Mesodermal cell (in vitro differentiated cells): ENCODE measurements around the gene ULBP2.
"Not testable (repeated sequence)": the region's sequence is repeated elsewhere in the genome, so short reads cannot be mapped to it uniquely, and the experiment has no call there.

Experiments used
- H3K27ac ChIP-seq: 2 replicates; pipeline ENCODE4 v1.7.0; 2013; ENCODE audit warnings: mild to moderate bottlenecking, low read depth, low read length, moderate library complexity; ENCODE audit not compliant: severe bottlenecking
- H3K36me3 ChIP-seq: 2 replicates; pipeline ENCODE4 v1.7.1; 2013; ENCODE audit warnings: mild to moderate bottlenecking, low read length, moderate library complexity; ENCODE audit not compliant: control insufficient read depth, insufficient read depth
- H3K4me1 ChIP-seq: one replicate; pipeline ENCODE4 v1.7.1; 2013; ENCODE audit warnings: mild to moderate bottlenecking, low read length; ENCODE audit not compliant: insufficient read depth, control insufficient read depth, poor library complexity, severe bottlenecking
- H3K4me3 ChIP-seq: 2 replicates; pipeline ENCODE4 v1.7.0; 2013; ENCODE audit warnings: low read length, control low read depth, mild to moderate bottlenecking; ENCODE audit not compliant: insufficient read depth, poor library complexity, severe bottlenecking; ENCODE audit errors: extremely low read depth
- H3K9me3 ChIP-seq: 2 replicates; pipeline ENCODE4 v1.7.1; 2013; ENCODE audit warnings: mild to moderate bottlenecking, low read length, moderate library complexity; ENCODE audit not compliant: control insufficient read depth
- WGBS, 2 experiments: methylation state at CpG; one replicate each; pipeline ENCODE4 v1.1.5; 2013; ENCODE audit warnings: missing lambda C conversion rate in 2 of 2; ENCODE audit not compliant: insufficient coverage in 2 of 2; 5-methylcytosine and 5-hydroxymethylcytosine counted together

Gene ULBP2

GRCh38 chr6:149919834-149920225 lies 22.0 kb upstream of the ULBP2 start:
- no peak overlapping the region for H3K4me3 ChIP-seq
- H3K36me3 ChIP-seq, result no peaks in the 10 kb centered on the region
- no peak overlapping the region for H3K27ac ChIP-seq
- H3K9me3 ChIP-seq, result no peaks in the 10 kb centered on the region
- H3K4me1 ChIP-seq, result no peaks in the 10 kb centered on the region
- 50 to 65% methylated on average over 3 to 4 of the region's 4 CpGs for WGBS, 2 experiments

GRCh38 chr6:149921361-149921760 lies 20.5 kb upstream of the ULBP2 start:
- WGBS, 2 experiments, result 83 to 97% methylated on average over 4 to 6 of the region's 6 CpGs

GRCh38 chr6:149922091-149922490 lies 19.7 kb upstream of the ULBP2 start:
- not testable (repeated sequence) for H3K4me1 ChIP-seq, H3K27ac ChIP-seq, H3K4me3 ChIP-seq, H3K36me3 ChIP-seq, H3K9me3 ChIP-seq
- 22 to 36% methylated on average over 3 to 5 of the region's 5 CpGs for WGBS, 2 experiments

More at GRCh38 chr6:149921361-149921760, 20.5 kb upstream of the ULBP2 start:
- Histone ChIP-seq H3K27ac (no peak overlapping the region), H3K36me3 (no peaks in the 10 kb centered on the region), H3K4me1 (no peaks in the 10 kb centered on the region), H3K9me3 (no peaks in the 10 kb centered on the region), H3K4me3 (no peak overlapping the region)

DNA sequence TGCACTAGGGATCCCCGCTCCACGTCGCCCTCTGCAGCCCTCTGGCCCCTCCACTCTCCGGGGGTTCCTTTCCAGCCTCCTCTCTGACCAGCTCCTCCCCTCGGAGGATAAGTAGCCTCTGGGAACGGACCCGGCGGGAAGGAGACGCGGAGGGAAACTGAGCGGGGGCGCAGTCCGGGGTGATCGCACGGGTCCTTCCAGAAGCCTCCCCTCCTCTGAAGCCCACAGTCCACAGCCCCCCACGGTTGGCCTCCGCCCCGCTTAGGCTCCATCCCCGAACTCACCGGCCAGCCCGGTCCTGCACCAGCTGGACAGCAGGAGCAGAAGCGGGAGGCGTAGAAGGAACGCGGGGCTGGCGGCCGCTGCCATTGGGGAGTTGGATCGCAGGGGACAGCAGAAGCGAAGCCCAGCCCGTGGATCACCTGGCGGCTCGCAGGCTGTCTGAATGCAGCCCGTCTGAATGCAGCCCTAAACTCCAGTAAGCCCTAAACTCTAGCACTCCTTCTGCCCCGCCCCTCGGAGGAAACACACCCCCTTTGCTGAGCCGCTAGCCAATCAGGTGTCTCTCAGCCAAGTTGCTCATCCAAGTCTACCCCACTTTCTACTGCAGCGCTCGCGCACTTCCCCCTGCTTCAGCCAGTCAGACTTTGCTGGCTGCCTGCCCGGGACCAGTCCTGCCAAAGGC lies 19.0 kb upstream of the ULBP2 start, which contains the start of gene RAET1G:
Gene RAET1G (minus strand): TSS at position 480 of the 685 bp plus-strand sequence. CDS start 111 bp downstream, at position 369.
- WGBS, 2 experiments, result 0 to 1% methylated on average over 32 to 35 of the region's 40 CpGs

DNA sequence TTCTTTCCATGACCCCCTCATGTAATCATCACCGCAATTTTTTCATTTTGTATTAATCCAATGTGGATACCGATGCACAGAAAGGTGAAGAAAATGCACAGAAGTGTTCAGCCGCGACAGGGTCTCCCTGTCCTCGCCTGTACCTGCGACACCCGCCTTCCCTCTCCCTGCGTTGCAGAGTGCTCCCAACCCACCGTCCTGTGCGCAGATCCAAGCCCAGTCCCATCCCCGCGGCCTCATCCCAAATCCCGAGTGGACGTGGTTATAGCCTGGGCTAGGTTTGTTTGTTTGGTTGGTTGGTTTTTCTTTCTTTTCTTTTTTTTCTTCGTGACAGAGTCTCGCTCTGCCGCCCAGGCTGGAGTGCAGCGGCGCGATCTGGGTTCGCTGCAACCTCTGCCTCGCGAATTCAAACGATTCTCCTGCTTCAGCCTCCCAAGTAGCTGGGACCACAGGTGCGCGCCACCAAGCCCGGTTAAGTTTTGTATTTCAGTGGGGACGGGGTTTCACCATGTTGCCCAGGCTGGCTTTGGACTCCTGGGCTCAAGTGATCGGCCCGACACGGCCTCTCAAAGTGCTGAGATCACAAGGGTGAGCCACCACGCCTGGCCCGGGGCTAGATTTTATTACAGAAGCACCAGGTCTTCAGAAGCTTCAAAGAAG lies 18.4 kb upstream of the ULBP2 start:
- Histone ChIP-seq H3K9me3 (no peaks in the 10 kb centered on the region), H3K4me1 (no peaks in the 10 kb centered on the region), H3K27ac (no peak overlapping the region), H3K4me3 (peak overlapping the region; percentile 37), H3K36me3 (no peaks in the 10 kb centered on the region)
- 24 to 37% methylated on average over 21 to 24 of the region's 33 CpGs for WGBS, 2 experiments

More for the DNA sequence above, 19.0 kb upstream of the ULBP2 start, which contains the start of gene RAET1G:
- Histone ChIP-seq H3K4me1 (no peaks in the 10 kb centered on the region), H3K27ac (no peak within 1 kb of the TSS), H3K36me3 (no peaks in the 10 kb centered on the region), H3K9me3 (no peaks in the 10 kb centered on the region), H3K4me3 (peak within 1 kb of the TSS; percentile 37)

GRCh38 chr6:149924206-149924932 lies 17.4 kb upstream of the ULBP2 start:
- 80 to 91% methylated on average over 3 to 7 of the region's 9 CpGs for WGBS, 2 experiments
- no peak overlapping the region for H3K4me3 ChIP-seq
- H3K27ac ChIP-seq, result no peak overlapping the region
- no peaks in the 10 kb centered on the region for H3K9me3 ChIP-seq
- no peaks in the 10 kb centered on the region for H3K36me3 ChIP-seq
- no peaks in the 10 kb centered on the region for H3K4me1 ChIP-seq

DNA sequence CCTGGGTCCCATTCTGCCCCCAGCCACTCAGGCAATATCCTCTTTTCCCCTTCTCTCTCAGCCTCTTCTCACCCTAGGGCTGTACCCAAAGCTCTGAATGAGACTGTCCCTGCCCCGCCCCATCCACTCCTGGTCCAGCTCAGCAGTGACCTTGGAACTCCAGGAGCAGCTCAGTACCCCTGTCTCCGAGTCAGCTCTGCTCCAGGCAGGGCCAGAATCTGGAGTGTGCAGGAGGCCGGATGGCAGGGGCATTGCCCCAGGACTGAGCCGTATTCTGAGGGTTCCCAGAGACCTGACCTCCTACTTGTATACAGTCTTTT lies 16.9 kb upstream of the ULBP2 start:
- Histone ChIP-seq H3K9me3 (no peaks in the 10 kb centered on the region), H3K36me3 (no peaks in the 10 kb centered on the region), H3K4me3 (no peak overlapping the region), H3K4me1 (no peaks in the 10 kb centered on the region), H3K27ac (no peak overlapping the region)
- WGBS, 2 experiments, result 83 to 86% methylated on average over 4 of the region's 4 CpGs

DNA sequence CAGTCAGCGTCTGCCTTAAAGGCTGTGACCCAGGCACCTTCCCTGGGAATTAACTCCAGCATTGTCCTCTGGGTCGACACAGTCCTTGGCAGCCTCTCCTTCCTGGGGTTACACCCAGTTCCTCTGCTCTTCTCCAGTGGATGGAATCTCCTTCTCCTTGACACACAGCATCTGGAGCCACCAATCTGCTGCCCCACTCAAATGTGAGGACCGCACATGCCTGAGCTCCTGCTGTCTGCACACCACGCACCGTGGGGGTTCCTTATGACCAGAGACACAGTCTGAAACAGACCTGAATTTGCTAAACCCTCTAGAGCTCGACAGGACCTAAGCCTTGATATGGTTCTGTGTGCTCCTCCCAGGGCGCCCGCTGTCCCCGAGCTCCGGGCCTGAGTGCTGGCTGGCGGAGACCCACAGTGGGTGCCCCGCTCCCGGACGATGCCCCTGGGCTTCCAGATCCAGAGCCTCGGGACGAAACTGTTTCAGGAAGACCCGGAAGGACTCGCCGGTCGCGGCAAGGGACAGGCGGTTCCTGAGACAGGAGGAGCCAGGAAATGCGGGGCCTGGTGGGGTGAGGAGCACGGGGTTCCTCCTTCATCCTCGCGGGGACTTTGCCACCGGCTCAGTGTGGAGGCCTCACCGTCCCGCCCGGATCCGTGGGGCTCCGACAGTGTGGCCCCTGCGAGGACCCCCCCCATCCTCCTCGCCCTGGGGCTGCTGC lies 16.4 kb upstream of the ULBP2 start:
- H3K4me1 ChIP-seq, result no peaks in the 10 kb centered on the region
- H3K36me3 ChIP-seq, result no peaks in the 10 kb centered on the region
- WGBS, 2 experiments, result 9 to 10% methylated on average over 27 to 34 of the region's 34 CpGs
- H3K27ac ChIP-seq, result no peak overlapping the region
- H3K4me3 ChIP-seq, result peak overlapping the region; percentile 46
- no peaks in the 10 kb centered on the region for H3K9me3 ChIP-seq

GRCh38 chr6:149925974-149926777 lies 15.6 kb upstream of the ULBP2 start:
- Histone ChIP-seq H3K4me1 (no peaks in the 10 kb centered on the region), H3K36me3 (no peaks in the 10 kb centered on the region), H3K27ac (no peak overlapping the region), H3K4me3 (peak overlapping the region; percentile 46), H3K9me3 (no peaks in the 10 kb centered on the region)
- WGBS, 2 experiments, result 4 to 6% methylated on average over 17 to 24 of the region's 31 CpGs

- H3K9me3 ChIP-seq, H3K4me1 ChIP-seq, H3K4me3 ChIP-seq, H3K36me3 ChIP-seq, H3K27ac ChIP-seq: not testable (repeated sequence)
- 90% methylated on average over 4 of the region's 4 CpGs; no CpG with 5 or more reads in 1 of the 2 experiments for WGBS, 2 experiments
Observed at GRCh38 chr6:149927025-149927424, 14.8 kb upstream of the ULBP2 start.
